Lower lobe of right lung (tissue), 2 donors: ENCODE data around the gene SNRNP200. TPM values are rescaled to one million over a fixed set of nuclear protein-coding genes. Genes with fewer than 3 reads are reported as not detected.

Source experiments
- ATAC-seq, 2 donors: fragments of 200-7000 bp; cut with Tn5 transposase; one replicate each; pipeline ENCODE4 v1.9.1; 2020 to 2022; ENCODE audit warnings: mild to moderate bottlenecking in 2 of 2, moderate library complexity in 2 of 2
- DNase-seq: peaks from one replicate; pipeline ENCODE4 v3.0.0-alpha.2; 2020
- H3K27ac ChIP-seq: fragments of 200-600 bp; one replicate; pipeline ENCODE4 v1.8.0; 2022
- H3K27me3 ChIP-seq: fragments of 200-600 bp; one replicate; pipeline ENCODE4 v1.8.0; 2022; ENCODE audit warnings: low read depth
- H3K36me3 ChIP-seq: fragments of 200-600 bp; one replicate; pipeline ENCODE4 v1.8.0; 2022; ENCODE audit warnings: mild to moderate bottlenecking
- H3K4me1 ChIP-seq: fragments of 200-600 bp; one replicate; pipeline ENCODE4 v1.8.0; 2022
- H3K4me3 ChIP-seq: fragments of 200-600 bp; one replicate; pipeline ENCODE4 v1.8.0; 2022; ENCODE audit warnings: mild to moderate bottlenecking
- H3K9me3 ChIP-seq: fragments of 200-600 bp; one replicate; pipeline ENCODE4 v1.8.0; 2022
- CTCF ChIP-seq: fragments of 200-600 bp; IDR thresholded peaks from one replicate; pipeline ENCODE4 v1.8.0; 2022; ENCODE audit warnings: antibody characterized with exemption, mild to moderate bottlenecking
- intact Hi-C: fragments of 100-400 bp; cut with DNase I; formaldehyde crosslinking; loops from one replicate; pipeline ENCODE4 v1.11.0; 2022
- long read RNA-seq: library from polyadenylated mRNA; unstranded; transcript quantifications from one replicate; pipeline ENCODE4 v2.0.0, GENCODE V29; 2021
- total RNA-seq: library from RNA; stranded (reverse); fragmentation: NEBNext Ultra II Directional; extraction: Animal tissue kit (Norgen Biotek cat#: 25700); gene quantifications from one replicate; pipeline ENCODE4 v1.2.1, GENCODE V29; 2021
- donor health status: DM: no; HTN: yes; CAD: no; lungs with severe emphysema.

SNRNP200 gene
- total RNA-seq: 95.3 TPM
- long read RNA-seq, full-length matches to known transcripts: 15 of 112 reads
- long read RNA-seq, partial matches to known transcripts: 89 of 112 reads
- long read RNA-seq, other reads (novel, unspliced or antisense): 8 of 112 reads

GRCh38 chr2:96305091-96305978 lies at the start of gene SNRNP200:
TSS of gene SNRNP200 (minus strand) at chr2:96305546. CDS start at chr2:96305437, 109 bp downstream.
- intact Hi-C loops: no loop called here
- peaks cover 24% of the 10 kb centered on the region for H3K4me1 ChIP-seq
- TF ChIP-seq CTCF: no peak
- H3K36me3 ChIP-seq: peaks cover 42% of the 10 kb centered on the region
- H3K27ac ChIP-seq: peak within 1 kb of the TSS; percentile 84
- H3K9me3 ChIP-seq: no peaks in the 10 kb centered on the region
- DNase-seq (peak; percentile 92), ATAC-seq (peak; percentile 99 to 100)
- no peaks in the 10 kb centered on the region for H3K27me3 ChIP-seq
- H3K4me3 ChIP-seq: peak within 1 kb of the TSS; percentile 74

- Histone ChIP-seq H3K36me3 (no peaks in the 10 kb centered on the region), H3K27ac (no peak overlapping the region), H3K27me3 (no peaks in the 10 kb centered on the region), H3K9me3 (no peaks in the 10 kb centered on the region), H3K4me3 (no peak overlapping the region), H3K4me1 (peaks cover 14% of the 10 kb centered on the region)
- TF ChIP-seq CTCF: no peak
- DNase-seq (no peak), ATAC-seq (no peak)
- intact Hi-C loops: no loop called here
These were observed 49.1 kb upstream of the SNRNP200 start for GRCh38 chr2:96354492-96354891.

- ATAC-seq (peak in 1 of 2 donors; percentile 43), DNase-seq (no peak)
- H3K9me3 ChIP-seq: no peaks in the 10 kb centered on the region
- TF ChIP-seq CTCF: no peak
- H3K4me1 ChIP-seq: peaks cover 14% of the 10 kb centered on the region
- no peaks in the 10 kb centered on the region for H3K27me3 ChIP-seq
- H3K36me3 ChIP-seq: no peaks in the 10 kb centered on the region
- peak overlapping the region; percentile 48 for H3K27ac ChIP-seq
- intact Hi-C loops: no loop called here
- H3K4me3 ChIP-seq: no peak overlapping the region
These were observed 48.3 kb upstream of the SNRNP200 start for GRCh38 chr2:96353606-96354101.

- no peaks in the 10 kb centered on the region for H3K27me3 ChIP-seq
These were observed 47.8 kb upstream of the SNRNP200 start for GRCh38 chr2:96353032-96353561.

More at GRCh38 chr2:96353032-96353561, 47.8 kb upstream of the SNRNP200 start:
- Histone ChIP-seq H3K4me3 (no peak overlapping the region), H3K36me3 (no peaks in the 10 kb centered on the region), H3K27ac (peak overlapping the region; percentile 48), H3K9me3 (no peaks in the 10 kb centered on the region), H3K4me1 (peaks cover 14% of the 10 kb centered on the region)
- intact Hi-C loops: no loop called here
- no peak for TF ChIP-seq CTCF
- DNase-seq (no peak), ATAC-seq (no peak)
